Natural killer cell (primary cell): ENCODE results near the gene OPRL1. TPM values are rescaled to one million over a fixed set of nuclear protein-coding genes. Genes with fewer than 3 reads are reported as not detected.

Experiments used
- ATAC-seq, 3 donors: fragments of 150-1000 bp in 2 of 3; fragments of 200-7000 bp in 1 of 3; cut with Tn5 transposase; 1 replicate in 1 of 3; 2 replicates in 2 of 3; pipeline ENCODE4 v1.10.0; 2021; ENCODE audit warnings: mild to moderate bottlenecking in 2 of 3, moderate library complexity in 2 of 3
- DNase-seq, 2 donors: peaks; one replicate each; pipeline versions ENCODE4 v3.0.0 to v3.0.0-alpha.2; 2013 to 2021; ENCODE audit warnings: mixed read lengths in 1 of 2
- H3K27ac ChIP-seq: one replicate; pipeline ENCODE4 v1.5.1; 2013; ENCODE audit warnings: mild to moderate bottlenecking, low read length
- H3K27me3 ChIP-seq: one replicate; pipeline ENCODE4 v1.6.1; 2013; ENCODE audit warnings: low read length; ENCODE audit not compliant: control insufficient read depth, insufficient read depth
- H3K36me3 ChIP-seq: one replicate; pipeline ENCODE4 v1.6.1; 2013; ENCODE audit warnings: low read length; ENCODE audit not compliant: control insufficient read depth, insufficient read depth
- H3K4me1 ChIP-seq: one replicate; pipeline ENCODE4 v1.6.1; 2013; ENCODE audit warnings: low read length; ENCODE audit not compliant: control insufficient read depth, insufficient read depth
- H3K4me3 ChIP-seq: one replicate; pipeline ENCODE4 v1.5.1; 2013; ENCODE audit warnings: low read length
- H3K9me3 ChIP-seq: one replicate; pipeline ENCODE4 v1.6.1; 2013; ENCODE audit warnings: low read length; ENCODE audit not compliant: control insufficient read depth, insufficient read depth
- H3K27ac Mint-ChIP-seq, 2 donors: one replicate each; pipeline ENCODE4 v1.8.0; 2022; ENCODE audit warnings: mild to moderate bottlenecking in 2 of 2, mixed read lengths in 2 of 2, moderate library complexity in 1 of 2
- H3K27me3 Mint-ChIP-seq, 2 donors: one replicate each; pipeline ENCODE4 v1.8.0; 2022; ENCODE audit warnings: low read depth in 2 of 2, mixed read lengths in 2 of 2
- H3K36me3 Mint-ChIP-seq: one replicate; pipeline ENCODE4 v1.8.0; 2022; ENCODE audit warnings: mixed read lengths
- H3K4me1 Mint-ChIP-seq, 2 donors: one replicate each; pipeline ENCODE4 v1.8.0; 2022; ENCODE audit warnings: mixed read lengths in 2 of 2
- H3K4me3 Mint-ChIP-seq: one replicate; pipeline ENCODE4 v1.8.0; 2022; ENCODE audit warnings: mild to moderate bottlenecking, moderate library complexity, mixed read lengths
- H3K9me3 Mint-ChIP-seq, 2 donors: one replicate each; pipeline ENCODE4 v1.8.0; 2022; ENCODE audit warnings: mixed read lengths in 2 of 2
- CTCF ChIP-seq: fragments of 200-600 bp; IDR thresholded peaks from one replicate; pipeline ENCODE4 v1.8.0; 2022; ENCODE audit warnings: antibody characterized with exemption
- WGBS: methylation state at CpG from one replicate; pipeline ENCODE4 v1.1.7; 2013; ENCODE audit warnings: missing lambda C conversion rate; ENCODE audit not compliant: insufficient coverage; 5-methylcytosine and 5-hydroxymethylcytosine counted together
- intact Hi-C: fragments of 100-400 bp; cut with micrococcal nuclease; formaldehyde crosslinking; loops from one replicate; pipeline ENCODE4 v1.14.2; 2022
- total RNA-seq, 4 donors: library from RNA; stranded (reverse); fragments of 120-200 nt in 1 of 4; gene quantifications; one replicate each; pipeline versions ENCODE4 v1.2.3 to v1.2.4, GENCODE V29; 2013 to 2022

Gene OPRL1
- total RNA-seq, 3 donors from 2014 or later (not counting 1 experiment from before 2014, with no cell fraction given) = 1.2 to 2.2 (median 1.4) TPM

GRCh38 chr20:64039293-64040160 lies 40.4 kb upstream of the OPRL1 start:
- H3K4me1 ChIP-seq = peaks cover 66% of the 10 kb centered on the region
- Mint-ChIP-seq H3K27ac (no peak overlapping the region), H3K4me1 (peaks cover 5 to 15% of the 10 kb centered on the region in 2 donors), H3K9me3 (no peaks in the 10 kb centered on the region), H3K4me3 (peak overlapping the region; percentile 57), H3K27me3 (peaks cover 7 to 17% of the 10 kb centered on the region in 2 donors), H3K36me3 (no peaks in the 10 kb centered on the region)
- 29% methylated on average over 17 of the region's 17 CpGs for WGBS
- ATAC-seq = no peak
- intact Hi-C loops = loop anchor here (1.0 to 5.0 kb wide), 3 partner anchors 18 to 127 kb away; no protein-coding TSS in a partner anchor
- no peaks in the 10 kb centered on the region for H3K9me3 ChIP-seq
- H3K27me3 ChIP-seq = peaks cover 36% of the 10 kb centered on the region
- no peaks in the 10 kb centered on the region for H3K36me3 ChIP-seq
- peak overlapping the region; percentile 19 for H3K4me3 ChIP-seq
- TF ChIP-seq CTCF = no peak
- no peak overlapping the region for H3K27ac ChIP-seq
- DNase-seq = no peak

GRCh38 chr20:64040231-64041039 lies 39.4 kb upstream of the OPRL1 start:
- Mint-ChIP-seq H3K27me3 (peaks cover 7 to 17% of the 10 kb centered on the region in 2 donors), H3K27ac (no peak overlapping the region), H3K4me3 (no peak overlapping the region), H3K9me3 (no peaks in the 10 kb centered on the region), H3K36me3 (no peaks in the 10 kb centered on the region), H3K4me1 (peaks cover 5 to 15% of the 10 kb centered on the region in 2 donors)
- ATAC-seq (no peak), DNase-seq (no peak)
- peaks cover 36% of the 10 kb centered on the region for H3K27me3 ChIP-seq
- TF ChIP-seq CTCF = no peak
- intact Hi-C loops = no loop called here
- H3K36me3 ChIP-seq = no peaks in the 10 kb centered on the region
- peaks cover 62% of the 10 kb centered on the region for H3K4me1 ChIP-seq
- no peaks in the 10 kb centered on the region for H3K9me3 ChIP-seq
- H3K4me3 ChIP-seq = no peak overlapping the region
- WGBS = 70% methylated on average over 12 of the region's 12 CpGs
- no peak overlapping the region for H3K27ac ChIP-seq

- Histone ChIP-seq H3K36me3 (no peaks in the 10 kb centered on the region), H3K27ac (no peak overlapping the region), H3K4me3 (no peak overlapping the region), H3K4me1 (peaks cover 54% of the 10 kb centered on the region), H3K9me3 (no peaks in the 10 kb centered on the region), H3K27me3 (peaks cover 36% of the 10 kb centered on the region)
- Mint-ChIP-seq H3K27ac (no peak overlapping the region), H3K9me3 (no peaks in the 10 kb centered on the region), H3K27me3 (peaks cover 15 to 22% of the 10 kb centered on the region in 2 donors), H3K36me3 (no peaks in the 10 kb centered on the region), H3K4me1 (peaks cover 5 to 15% of the 10 kb centered on the region in 2 donors), H3K4me3 (peak overlapping the region; percentile 3)
- ATAC-seq (no peak), DNase-seq (no peak)
- TF ChIP-seq CTCF = no peak
- intact Hi-C loops = no loop called here
- 53% methylated on average over 15 of the region's 15 CpGs for WGBS
These were observed 38.7 kb upstream of the OPRL1 start for GRCh38 chr20:64041040-64041780.
